EH (cell line): ENCODE results near the gene CCND1.
A peak's percentile ranks its signal among the peaks of the same experiment; 100 is the strongest.
"Not testable (repeated sequence)": the region's sequence is repeated elsewhere in the genome, so short reads cannot be mapped to it uniquely, and the experiment has no call there.

Experiments used
- DNase-seq: peaks from one replicate; pipeline ENCODE4 v3.0.0-alpha.2; 2015; ENCODE audit warnings: low read depth

The CCND1 gene

GRCh38 chr11:69617682-69618081 is 23.3 kb upstream of the CCND1 start:
- DNase-seq: no peak

- DNase-seq: no peak
Observed at GRCh38 chr11:69618237-69618636, 22.7 kb upstream of the CCND1 start.

GRCh38 chr11:69620683-69621290 is 20.2 kb upstream of the CCND1 start:
- no peak for DNase-seq

GRCh38 chr11:69622097-69622681 is 18.8 kb upstream of the CCND1 start:
- not testable (repeated sequence) for DNase-seq

- DNase-seq: no peak
Observed at GRCh38 chr11:69624293-69624692, 16.7 kb upstream of the CCND1 start.

DNA sequence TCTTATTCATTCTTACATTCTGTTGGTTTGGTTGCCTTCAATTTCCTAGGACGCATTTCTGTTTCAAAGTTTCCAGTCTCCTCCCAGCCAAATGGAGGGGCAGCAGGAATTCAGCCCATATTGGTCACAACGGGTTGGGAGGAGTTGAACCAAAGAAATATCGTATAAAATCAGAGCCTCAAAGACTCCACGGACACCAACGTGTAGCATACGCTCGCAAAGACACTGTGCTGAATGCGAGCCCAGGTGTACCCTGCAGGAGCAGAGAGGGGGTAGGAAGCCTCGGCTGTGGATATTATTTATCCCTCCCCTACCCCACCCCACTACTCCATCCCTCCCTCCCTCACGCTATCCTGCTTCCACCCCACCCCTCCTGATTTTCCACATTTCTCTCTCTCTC is 15.5 kb upstream of the CCND1 start:
- DNase-seq: no peak

- DNase-seq: no peak
Observed at GRCh38 chr11:69627551-69627950, 13.4 kb upstream of the CCND1 start.

DNA sequence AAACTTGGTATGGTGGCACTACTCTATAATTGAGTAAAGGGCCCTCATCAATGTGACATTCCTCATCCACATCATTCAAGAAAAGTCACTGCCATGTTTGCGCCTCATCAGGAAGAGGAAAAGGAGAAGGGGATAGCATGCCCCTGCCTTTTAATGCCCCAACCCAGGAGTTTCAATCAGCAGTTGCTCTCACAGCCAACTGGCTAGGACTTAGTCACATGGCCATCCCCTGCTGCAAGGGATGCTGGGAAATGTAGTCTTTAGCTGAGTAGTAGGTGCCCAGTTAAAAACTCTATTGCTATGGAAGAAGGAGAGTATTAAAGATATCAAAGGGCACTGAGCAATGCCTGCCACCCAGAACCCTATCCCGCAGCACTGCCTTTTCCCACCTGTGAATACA is 10.9 kb upstream of the CCND1 start:
- DNase-seq: no peak

- no peak for DNase-seq
Observed at GRCh38 chr11:69630424-69630823, 10.5 kb upstream of the CCND1 start.

DNA sequence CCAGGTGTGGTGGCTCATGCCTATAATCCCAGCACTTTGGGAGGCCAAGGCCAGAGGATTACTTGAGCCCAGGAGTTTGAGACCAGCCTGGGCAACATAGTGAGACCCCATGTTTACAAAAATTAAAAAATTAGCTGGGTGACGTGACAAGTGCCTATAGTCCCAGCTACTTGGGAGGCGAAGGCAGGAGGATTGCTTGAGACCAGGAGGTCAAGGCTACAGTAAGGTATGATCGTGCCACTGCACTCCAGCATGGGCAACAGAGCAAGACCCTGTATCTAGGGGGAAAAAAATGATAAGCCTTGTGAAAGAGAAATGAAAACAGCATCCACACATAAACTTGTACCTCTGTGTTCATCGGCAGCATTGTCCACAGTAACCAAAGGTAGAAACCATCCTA is 8.1 kb upstream of the CCND1 start:
- no peak for DNase-seq

- DNase-seq: no peak
Observed at GRCh38 chr11:69634069-69634468, 6.9 kb upstream of the CCND1 start.

- DNase-seq: no peak
Observed at GRCh38 chr11:69634590-69634989, 6.4 kb upstream of the CCND1 start.

- no peak for DNase-seq
Observed at GRCh38 chr11:69635195-69635594, 5.8 kb upstream of the CCND1 start.

- no peak for DNase-seq
Observed at GRCh38 chr11:69635804-69636511, 5.0 kb upstream of the CCND1 start.

DNA sequence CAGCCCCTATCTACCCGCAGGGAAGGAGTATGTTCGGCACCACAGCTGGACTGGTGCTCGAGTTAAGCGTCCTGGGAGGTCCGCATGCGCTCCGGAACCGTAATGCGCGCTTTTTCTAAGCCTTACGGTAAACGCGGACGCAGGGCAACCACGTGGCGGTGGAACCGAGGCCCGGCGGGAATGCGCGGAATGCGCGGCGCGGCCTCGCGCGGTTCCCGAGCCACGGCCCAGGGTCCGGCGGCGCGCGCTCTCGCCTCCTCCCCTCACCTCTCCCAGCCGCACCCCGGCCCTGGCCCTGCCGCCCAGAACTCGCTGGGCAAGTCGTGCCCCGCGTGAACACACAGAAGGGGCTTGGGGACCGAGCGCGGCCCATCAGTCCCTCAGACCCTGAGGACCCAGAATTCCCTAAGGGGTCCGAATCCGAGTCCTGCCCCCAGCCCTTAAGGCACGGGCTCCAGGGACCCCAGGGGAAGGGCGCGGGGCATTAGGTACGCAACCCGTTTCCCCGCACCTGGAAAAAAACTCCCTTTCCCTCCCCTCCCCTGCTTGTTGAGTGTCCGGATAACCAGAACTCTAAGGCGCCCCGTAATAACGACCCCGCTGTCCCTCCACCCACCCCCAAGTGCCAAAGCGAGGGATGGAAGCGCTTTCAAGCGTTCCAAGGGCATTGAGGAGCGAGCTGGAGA is 4.3 kb upstream of the CCND1 start:
- DNase-seq: peak; percentile 92

DNA sequence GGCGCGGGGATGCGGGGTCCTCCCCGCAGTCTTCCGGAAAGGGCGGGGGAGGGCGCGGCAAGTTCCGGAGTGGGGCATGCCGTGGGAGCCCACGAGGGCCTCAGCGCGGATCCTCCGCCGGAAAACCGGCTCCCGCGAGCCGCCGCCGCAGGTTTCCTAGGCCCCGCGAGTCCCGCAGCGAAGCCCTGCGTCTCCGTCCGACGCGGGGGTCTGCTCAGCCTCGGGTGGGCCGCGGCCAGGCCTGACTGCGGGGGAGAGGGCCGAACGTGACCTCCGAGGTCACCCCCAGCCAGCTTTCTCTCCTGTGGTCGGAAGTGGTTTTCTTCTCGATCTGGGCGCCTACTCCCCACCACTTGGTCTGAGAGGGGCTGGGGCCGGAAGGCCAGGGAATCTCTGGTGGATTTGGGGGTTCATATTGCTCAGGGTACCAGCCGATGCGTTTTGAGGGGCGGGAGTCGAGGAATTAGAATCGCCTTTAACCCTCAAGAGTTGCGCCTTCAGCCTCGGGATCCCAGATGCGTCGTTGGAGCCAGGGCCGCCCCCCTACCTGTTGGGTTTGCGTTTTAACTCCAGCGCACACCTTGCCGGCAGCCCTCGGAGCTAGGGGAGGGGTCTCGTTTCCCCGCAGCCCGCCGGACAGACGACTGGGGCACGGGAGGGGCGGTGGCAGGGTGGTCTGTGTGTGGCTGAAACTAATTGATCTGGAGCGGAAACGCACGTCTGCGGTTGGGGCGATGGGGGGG is 3.6 kb upstream of the CCND1 start:
- DNase-seq: no peak

- DNase-seq: peak; percentile 77
Observed at GRCh38 chr11:69637941-69638871, 2.8 kb upstream of the CCND1 start.

DNA sequence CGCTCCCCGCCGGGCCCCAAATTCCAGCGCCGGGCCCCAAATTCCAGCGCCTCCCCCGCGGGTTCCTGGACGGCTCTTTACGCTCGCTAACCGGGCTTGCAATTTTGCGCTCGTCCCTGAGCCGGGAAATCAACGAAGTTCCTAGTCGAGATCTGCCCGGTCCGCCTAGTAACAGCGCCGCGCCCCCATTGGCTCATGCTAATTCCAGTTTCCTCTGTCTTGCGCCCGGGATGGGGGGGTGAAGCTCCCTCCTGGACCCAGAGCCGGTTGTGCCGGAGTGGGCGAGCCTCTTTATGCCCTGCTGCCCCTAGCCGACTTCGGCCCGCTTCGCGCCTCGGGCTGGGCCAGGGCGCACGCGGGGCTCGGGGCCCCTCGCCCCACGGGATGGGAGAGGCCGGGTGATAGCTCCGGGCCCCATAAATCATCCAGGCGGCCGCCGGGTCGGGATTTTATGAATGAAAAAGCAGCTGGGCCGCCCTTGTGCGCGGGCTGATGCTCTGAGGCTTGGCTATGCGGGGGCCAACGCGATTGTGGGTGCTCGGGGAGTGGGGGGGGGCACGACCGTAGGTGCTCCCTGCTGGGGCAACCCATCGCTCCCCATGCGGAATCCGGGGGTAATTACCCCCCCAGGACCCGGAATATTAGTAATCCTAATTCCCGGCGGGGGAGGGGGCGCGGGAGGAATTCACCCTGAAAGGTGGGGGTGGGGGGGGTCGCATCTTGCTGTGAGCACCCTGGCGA is 1.8 kb upstream of the CCND1 start:
- peak; percentile 96 for DNase-seq

GRCh38 chr11:69639831-69640230 is 1.1 kb upstream of the CCND1 start:
- no peak for DNase-seq

DNA sequence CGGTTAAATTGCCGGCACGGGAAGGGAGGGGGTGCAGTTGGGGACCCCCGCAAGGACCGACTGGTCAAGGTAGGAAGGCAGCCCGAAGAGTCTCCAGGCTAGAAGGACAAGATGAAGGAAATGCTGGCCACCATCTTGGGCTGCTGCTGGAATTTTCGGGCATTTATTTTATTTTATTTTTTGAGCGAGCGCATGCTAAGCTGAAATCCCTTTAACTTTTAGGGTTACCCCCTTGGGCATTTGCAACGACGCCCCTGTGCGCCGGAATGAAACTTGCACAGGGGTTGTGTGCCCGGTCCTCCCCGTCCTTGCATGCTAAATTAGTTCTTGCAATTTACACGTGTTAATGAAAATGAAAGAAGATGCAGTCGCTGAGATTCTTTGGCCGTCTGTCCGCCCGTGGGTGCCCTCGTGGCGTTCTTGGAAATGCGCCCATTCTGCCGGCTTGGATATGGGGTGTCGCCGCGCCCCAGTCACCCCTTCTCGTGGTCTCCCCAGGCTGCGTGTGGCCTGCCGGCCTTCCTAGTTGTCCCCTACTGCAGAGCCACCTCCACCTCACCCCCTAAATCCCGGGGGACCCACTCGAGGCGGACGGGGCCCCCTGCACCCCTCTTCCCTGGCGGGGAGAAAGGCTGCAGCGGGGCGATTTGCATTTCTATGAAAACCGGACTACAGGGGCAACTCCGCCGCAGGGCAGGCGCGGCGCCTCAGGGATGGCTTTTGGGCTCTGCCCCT is 529 bp upstream of the CCND1 start:
- peak; percentile 48 for DNase-seq
